Brain microvascular endothelial cell (primary cell): ENCODE measurements around the gene CORO7.

Experiments used
- DNase-seq: peaks from one replicate; pipeline ENCODE4 v3.0.0-alpha.2; 2020
- H3K27ac ChIP-seq: fragments of 250-450 bp; sonication (Bioruptor Pico); 2 replicates; pipeline ENCODE4 v1.5.1; 2020; ENCODE audit warnings: mild to moderate bottlenecking, moderate library complexity
- H3K27me3 ChIP-seq: fragments of 250-450 bp; sonication (Bioruptor Pico); replicated peaks from 2 replicates; pipeline ENCODE4 v1.5.1; 2020; ENCODE audit warnings: mild to moderate bottlenecking
- H3K36me3 ChIP-seq: fragments of 250-450 bp; sonication (Bioruptor Pico); replicated peaks from 2 replicates; pipeline ENCODE4 v1.5.1; 2020; ENCODE audit warnings: mild to moderate bottlenecking
- H3K4me3 ChIP-seq: 2 replicates; pipeline ENCODE4 v1.5.1; 2011; ENCODE audit warnings: low read depth, mild to moderate bottlenecking, control low read depth, low read length, moderate library complexity
- CTCF ChIP-seq: IDR thresholded peaks from 2 replicates; pipeline ENCODE4 v1.5.1; 2011; ENCODE audit warnings: low read depth, mild to moderate bottlenecking, moderate library complexity, low read length, control low read depth, inconsistent platforms; ENCODE audit errors: missing control alignments
- in situ Hi-C: cut with HindIII; loops from 2 replicates; pipeline ENCODE4 v1.10.0; 2017; ENCODE audit warnings: low sequenced_read_pairs, low pct_ligation_motif_present

The CORO7 gene

GRCh38 chr16:4443271-4443670, 26.9 kb upstream of the CORO7 start:
- Histone ChIP-seq H3K36me3 (peaks cover 69% of the 10 kb centered on the region), H3K4me3 (no peak overlapping the region), H3K27me3 (no peaks in the 10 kb centered on the region), H3K27ac (no peak overlapping the region)
- DNase-seq: no peak
- in situ Hi-C loops: no loop called here
- TF ChIP-seq CTCF: no peak

GRCh38 chr16:4442371-4442770, 26.0 kb upstream of the CORO7 start:
- no peaks in the 10 kb centered on the region for H3K27me3 ChIP-seq
- no peak for DNase-seq
- TF ChIP-seq CTCF: no peak
- in situ Hi-C loops: no loop called here
- no peak overlapping the region for H3K27ac ChIP-seq
- peaks cover 68% of the 10 kb centered on the region for H3K36me3 ChIP-seq
- H3K4me3 ChIP-seq: no peak overlapping the region

GRCh38 chr16:4437366-4437765, 21.0 kb upstream of the CORO7 start:
- H3K27ac ChIP-seq: no peak overlapping the region
- H3K4me3 ChIP-seq: no peak overlapping the region
- H3K27me3 ChIP-seq: no peaks in the 10 kb centered on the region
- no peak for TF ChIP-seq CTCF
- in situ Hi-C loops: no loop called here
- no peak for DNase-seq
- peaks cover 47% of the 10 kb centered on the region for H3K36me3 ChIP-seq

GRCh38 chr16:4435337-4436067, 19.1 kb upstream of the CORO7 start:
- in situ Hi-C loops: no loop called here
- TF ChIP-seq CTCF: no peak
- DNase-seq: no peak
- Histone ChIP-seq H3K4me3 (no peak overlapping the region), H3K27me3 (no peaks in the 10 kb centered on the region), H3K36me3 (peaks cover 37% of the 10 kb centered on the region), H3K27ac (no peak overlapping the region)

- Histone ChIP-seq H3K27ac (no peak overlapping the region), H3K4me3 (no peak overlapping the region), H3K36me3 (peaks cover 25% of the 10 kb centered on the region), H3K27me3 (no peaks in the 10 kb centered on the region)
- DNase-seq: no peak
- no peak for TF ChIP-seq CTCF
- in situ Hi-C loops: no loop called here
Observed at GRCh38 chr16:4433914-4434787, 17.8 kb upstream of the CORO7 start.
